GM18505 (cell line): ENCODE data around the gene PANX1.

Experiments
- ATAC-seq: cut with Tn5 transposase; IDR thresholded peaks from one replicate; pipeline ENCODE4 v1.9.1; 2021; ENCODE audit not compliant: unreplicated experiment
- POLR2A ChIP-seq: IDR thresholded peaks from 4 replicates; pipeline ENCODE4 v1.6.1; 2011; ENCODE audit warnings: borderline replicate concordance; ENCODE audit not compliant: insufficient read depth, insufficient read length; ENCODE audit errors: extremely low read depth

Gene PANX1

GRCh38 chr11:94132823-94133408 is 4.3 kb downstream of the PANX1 start:
- ATAC-seq, result no peak
- no peak for TF ChIP-seq POLR2A

- ATAC-seq, result no peak
- TF ChIP-seq POLR2A, result no peak
These were observed 5.1 kb downstream of the PANX1 start for GRCh38 chr11:94133752-94134151.

GRCh38 chr11:94134651-94135512 is 6.2 kb downstream of the PANX1 start:
- TF ChIP-seq POLR2A, result no peak
- peak; percentile 62 for ATAC-seq

GRCh38 chr11:94139416-94139815 is 10.8 kb downstream of the PANX1 start:
- TF ChIP-seq POLR2A, result no peak
- ATAC-seq, result no peak

- TF ChIP-seq POLR2A, result no peak
- no peak for ATAC-seq
These were observed 11.6 kb downstream of the PANX1 start for GRCh38 chr11:94140154-94140655.

- no peak for TF ChIP-seq POLR2A
- ATAC-seq, result no peak
These were observed 13.1 kb downstream of the PANX1 start for GRCh38 chr11:94141511-94142307.

GRCh38 chr11:94142308-94143281 is 14.0 kb downstream of the PANX1 start:
- no peak for ATAC-seq
- TF ChIP-seq POLR2A, result no peak

GRCh38 chr11:94144216-94144615 is 15.6 kb downstream of the PANX1 start:
- no peak for TF ChIP-seq POLR2A
- ATAC-seq, result no peak

- no peak for ATAC-seq
- no peak for TF ChIP-seq POLR2A
These were observed 16.0 kb downstream of the PANX1 start for GRCh38 chr11:94144664-94145063.

GRCh38 chr11:94145431-94145830 is 16.8 kb downstream of the PANX1 start:
- ATAC-seq, result no peak
- no peak for TF ChIP-seq POLR2A

- ATAC-seq, result no peak
- no peak for TF ChIP-seq POLR2A
These were observed 17.3 kb downstream of the PANX1 start for GRCh38 chr11:94145916-94146315.

- peak; percentile 49 for ATAC-seq
These were observed 18.8 kb downstream of the PANX1 start for GRCh38 chr11:94147433-94147845.

More at GRCh38 chr11:94147433-94147845, 18.8 kb downstream of the PANX1 start:
- TF ChIP-seq POLR2A, result no peak
